ENCODE measurements around the gene ELP4. TPM values are rescaled to one million over a fixed set of nuclear protein-coding genes. Genes with fewer than 3 reads are reported as not detected.

ELP4 gene
- total RNA-seq, 1 donor from 2014 or later: 12.6 TPM

DNA sequence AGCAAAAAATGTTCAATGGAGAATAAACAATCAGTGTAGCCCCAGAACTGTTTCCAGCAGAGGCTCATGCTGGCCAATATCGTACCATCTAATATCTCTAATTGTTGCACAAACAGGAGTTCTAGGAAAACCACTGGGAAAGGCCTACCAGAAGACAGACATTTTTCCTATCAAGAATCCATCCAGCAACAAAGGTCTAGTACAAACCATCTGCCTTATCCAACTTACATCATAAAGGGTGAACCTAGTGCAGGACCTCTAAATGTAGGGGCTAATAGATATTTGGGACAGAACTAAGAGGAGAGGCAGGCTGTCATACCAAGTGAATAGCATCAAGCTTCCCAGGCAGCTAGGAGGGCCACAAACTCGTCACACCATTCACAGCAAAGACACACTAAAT is 282.9 kb downstream of the ELP4 start:
- DNase-seq (ENCODE audit: low spot score): no peak
- intact Hi-C loops (cut with DNase I): no loop called here

- DNase-seq (ENCODE audit: low spot score): no peak
Observed at GRCh38 chr11:31793264-31793663, 283.7 kb downstream of the ELP4 start.

GRCh38 chr11:31794548-31794947 is 285.0 kb downstream of the ELP4 start:
- no peak for DNase-seq (ENCODE audit: low spot score)
- intact Hi-C loops (cut with DNase I): no loop called here

More at GRCh38 chr11:31793264-31793663, 283.7 kb downstream of the ELP4 start:
- intact Hi-C loops (cut with DNase I): no loop called here

DNA sequence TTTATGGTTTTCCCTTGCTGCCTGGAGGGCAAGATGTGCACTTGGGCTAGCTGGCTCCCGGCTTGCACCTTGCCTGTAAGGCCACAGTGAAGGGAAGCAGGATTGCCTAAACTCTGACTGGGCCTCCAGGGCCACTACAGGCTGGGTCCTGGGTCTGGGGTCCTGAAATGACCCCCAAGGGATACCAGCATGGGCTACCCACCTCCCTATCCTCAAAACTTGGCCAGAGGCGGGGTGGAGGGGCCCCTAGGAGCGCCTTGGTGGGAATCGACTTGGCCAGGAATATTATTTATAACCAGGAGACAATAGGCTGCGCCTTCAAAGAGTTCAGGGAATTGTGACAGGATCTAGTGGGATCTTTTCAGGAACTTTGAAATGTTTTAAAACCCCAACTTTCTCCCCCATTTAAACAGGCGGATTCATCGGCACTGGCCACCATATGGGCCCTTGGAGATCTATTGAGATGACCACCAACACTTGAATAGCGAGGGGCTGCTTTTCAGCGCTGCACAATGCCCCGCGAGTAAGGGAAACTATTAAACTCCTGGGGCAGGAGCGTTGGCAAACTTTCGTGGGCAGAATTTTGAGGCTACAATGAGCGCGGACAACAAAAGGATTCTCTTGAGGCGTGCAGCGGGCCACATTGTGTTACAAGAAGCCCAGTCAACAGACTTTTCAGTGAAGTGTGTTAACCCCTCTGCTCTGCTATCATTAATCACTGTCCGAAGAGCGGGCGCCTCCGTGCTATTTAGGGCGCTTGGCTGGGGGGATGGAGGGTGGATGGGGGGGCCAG is 286.3 kb downstream of the ELP4 start:
- intact Hi-C loops (cut with DNase I): no loop called here
- DNase-seq (ENCODE audit: low spot score): no peak

GRCh38 chr11:31796499-31797189 is 287.1 kb downstream of the ELP4 start:
- no peak for DNase-seq (ENCODE audit: low spot score)
- intact Hi-C loops (cut with DNase I): no loop called here

GRCh38 chr11:31797190-31798056 is 287.9 kb downstream of the ELP4 start:
- intact Hi-C loops (cut with DNase I): no loop called here
- DNase-seq (ENCODE audit: low spot score): no peak

- intact Hi-C loops (cut with DNase I): no loop called here
- DNase-seq (ENCODE audit: low spot score): no peak
Observed at GRCh38 chr11:31798057-31798553, 288.5 kb downstream of the ELP4 start.

GRCh38 chr11:31798554-31799434 is 289.2 kb downstream of the ELP4 start:
- DNase-seq (ENCODE audit: low spot score): no peak
- intact Hi-C loops (cut with DNase I): no loop called here

- DNase-seq (ENCODE audit: low spot score): no peak
- intact Hi-C loops (cut with DNase I): no loop called here
Observed at GRCh38 chr11:31799435-31800397, 290.1 kb downstream of the ELP4 start.

DNA sequence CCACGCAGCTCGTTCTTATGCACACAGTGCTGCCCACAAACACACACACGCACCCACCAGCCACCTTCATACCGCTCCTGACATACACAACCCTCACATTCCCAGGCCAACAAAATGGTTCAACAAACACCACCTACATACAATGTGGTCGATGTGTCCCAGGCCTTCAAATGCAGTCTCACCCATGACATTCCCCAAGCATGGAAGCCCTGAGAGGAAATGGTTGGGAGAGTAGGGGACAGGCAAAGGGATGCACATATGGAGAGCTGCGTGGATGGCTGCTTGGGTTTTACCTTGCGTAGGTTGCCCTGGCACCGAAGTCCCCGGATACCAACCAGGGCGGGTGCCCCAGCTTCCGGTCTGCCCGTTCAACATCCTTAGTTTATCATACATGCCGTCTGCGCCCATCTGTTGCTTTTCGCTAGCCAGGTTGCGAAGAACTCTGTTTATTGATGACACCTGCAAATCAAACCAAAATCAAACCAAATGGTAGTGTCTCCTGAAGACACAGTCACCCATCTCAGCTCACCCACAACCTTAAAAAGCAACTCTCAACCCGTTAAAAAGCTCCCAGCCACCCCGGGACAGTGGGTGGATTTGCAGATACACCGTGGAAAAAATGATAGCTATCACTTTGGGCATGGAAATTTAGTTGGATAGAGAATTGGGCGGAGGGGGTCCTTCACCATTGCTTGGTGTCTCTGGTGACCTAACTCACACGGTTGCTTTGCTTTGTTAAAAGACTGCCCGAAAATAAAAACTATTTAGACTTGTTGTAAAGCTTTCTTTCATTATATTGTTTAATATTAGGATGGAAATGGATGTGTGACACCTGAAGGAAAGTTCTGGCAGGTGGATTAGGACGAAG is 291.1 kb downstream of the ELP4 start:
- DNase-seq (ENCODE audit: low spot score): no peak

GRCh38 chr11:31801298-31801702 is 291.7 kb downstream of the ELP4 start:
- intact Hi-C loops (cut with DNase I): no loop called here

More for the DNA sequence above, 291.1 kb downstream of the ELP4 start:
- intact Hi-C loops (cut with DNase I): no loop called here

DNA sequence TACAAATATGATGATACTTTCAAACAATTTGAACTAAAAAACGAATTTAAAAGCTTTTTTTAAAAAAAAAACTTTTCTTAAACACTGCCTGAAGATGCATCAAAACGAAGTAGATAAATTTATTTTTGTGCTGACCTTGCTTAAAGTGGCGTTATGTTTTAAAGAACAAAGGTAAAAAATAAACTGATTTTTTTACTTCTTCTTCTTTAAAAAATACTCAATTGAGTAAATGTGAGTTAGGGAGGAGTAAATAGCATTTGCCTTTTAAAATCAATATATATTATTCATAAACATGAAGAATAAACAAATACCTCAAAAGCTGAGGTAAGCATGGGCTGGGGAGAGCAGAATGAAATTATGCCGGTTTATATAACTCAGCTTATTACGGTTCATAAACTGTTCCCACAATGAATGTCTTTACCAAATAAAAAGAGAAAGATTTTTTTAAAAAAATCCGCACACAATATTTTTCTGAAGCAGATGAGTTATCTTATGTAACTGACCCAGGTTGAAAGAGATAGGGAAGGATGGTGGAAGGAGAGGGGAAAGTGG is 292.5 kb downstream of the ELP4 start:
- intact Hi-C loops (cut with DNase I): no loop called here
- DNase-seq (ENCODE audit: low spot score): no peak

More at GRCh38 chr11:31801298-31801702, 291.7 kb downstream of the ELP4 start:
- DNase-seq (ENCODE audit: low spot score): no peak

GRCh38 chr11:31802609-31802989 is 293.0 kb downstream of the ELP4 start:
- intact Hi-C loops (cut with DNase I): no loop called here
- DNase-seq (ENCODE audit: low spot score): no peak

DNA sequence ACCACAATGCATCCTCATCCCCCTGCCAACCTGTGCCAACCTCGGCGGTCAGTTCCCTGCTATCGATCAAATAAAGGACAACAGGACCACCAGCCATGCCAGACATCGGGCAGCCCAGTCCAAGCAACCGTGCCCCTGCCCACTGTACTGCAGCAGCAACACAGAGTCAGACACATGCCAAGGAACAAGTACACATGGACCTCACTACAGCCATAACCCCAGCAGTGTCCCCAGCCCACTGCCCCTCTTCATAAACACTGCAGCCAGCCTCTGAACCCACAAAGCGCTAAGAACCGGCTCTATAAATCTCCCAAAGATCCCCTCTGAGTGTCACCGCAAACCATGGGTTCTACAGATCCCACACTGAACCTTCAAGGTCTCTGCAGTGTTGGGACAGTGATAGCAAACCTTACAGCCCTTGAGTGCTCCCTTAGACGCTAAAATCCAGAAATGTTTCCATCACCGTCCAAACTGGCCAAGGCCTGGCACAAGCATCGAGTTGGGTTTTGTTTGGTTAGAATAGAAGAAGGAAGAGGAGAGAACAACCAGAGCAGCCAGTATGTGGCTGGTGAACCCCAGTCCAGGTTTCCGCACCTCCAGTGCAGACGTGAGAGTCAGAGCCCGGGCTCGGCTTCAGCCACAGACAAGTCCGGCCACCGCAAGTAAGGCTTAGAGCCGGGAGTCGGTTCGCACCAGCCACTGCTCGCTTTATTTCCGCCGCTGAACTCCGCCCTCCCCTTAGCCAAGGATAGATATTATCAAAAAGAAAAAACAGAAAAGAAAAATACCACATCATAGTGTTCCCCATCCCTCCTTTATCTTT is 293.6 kb downstream of the ELP4 start:
- intact Hi-C loops (cut with DNase I): no loop called here
- DNase-seq (ENCODE audit: low spot score): no peak

DNA sequence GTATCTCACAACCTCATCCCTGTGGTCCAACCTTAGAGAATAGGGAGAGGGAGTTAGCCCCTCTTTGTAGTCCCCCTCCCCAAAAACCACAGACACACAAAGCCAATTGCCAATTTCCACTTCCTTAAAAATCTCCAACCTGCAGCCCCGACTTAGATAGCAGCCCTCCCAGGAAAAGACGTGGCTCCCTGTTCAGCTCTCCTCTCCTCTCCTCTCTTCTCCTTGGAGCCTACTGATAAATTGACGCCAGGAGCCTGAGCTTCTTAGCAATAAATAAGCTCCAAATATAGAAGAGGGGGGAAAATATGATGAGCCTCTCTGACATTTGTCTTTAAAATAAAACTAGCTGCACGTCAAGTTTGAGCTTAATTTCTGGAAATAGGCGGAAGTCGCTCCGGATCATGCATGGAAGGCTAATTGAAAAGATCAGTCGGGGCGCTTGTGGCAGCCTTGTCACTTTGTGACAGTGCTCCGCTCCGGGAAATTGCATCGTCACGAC is 294.3 kb downstream of the ELP4 start:
- intact Hi-C loops (cut with DNase I): no loop called here
- no peak for DNase-seq (ENCODE audit: low spot score)

Data from cardiac septum (tissue), 1 donor.